GM12878 (cell line): ENCODE measurements around the gene FAM177B. TPM values are rescaled to one million over a fixed set of nuclear protein-coding genes. Genes with fewer than 3 reads are reported as not detected.

Experiments
- ATAC-seq: fragments of 200-7000 bp; cut with Tn5 transposase; 3 replicates; pipeline ENCODE4 v1.9.1; 2020; ENCODE audit warnings: mild to moderate bottlenecking, moderate library complexity
- BruUV-seq: library from RNA; stranded (reverse); fragments of 400-500 nt; replicated peaks from 2 replicates; lab custom pipeline; 2021; lab: Mats Ljungman, UMichigan
- CTCF ChIA-PET: fragments of 300-600 bp; sonication (Branson Sonifier 250); formaldehyde crosslinking; extraction: SDS; loops from one replicate; lab custom pipeline; 2021; ENCODE audit warnings: inconsistent platforms; lab: Yijun Ruan, JAX
- POLR2A ChIA-PET: fragments of 350-600 bp; formaldehyde crosslinking; extraction: SDS; loops from one replicate; lab custom pipeline; 2021; ENCODE audit warnings: inconsistent platforms; lab: Charles Lee
- RAD21 ChIA-PET: fragments of 300-600 bp; sonication (Branson Sonifier 250); formaldehyde crosslinking; loops from one replicate; lab custom pipeline; 2023; ENCODE audit warnings: antibody characterized with exemption; ENCODE audit not compliant: unreplicated experiment; lab: Charles Lee
- SMC1A ChIA-PET: fragments of 300-600 bp; sonication (Branson Sonifier 250); formaldehyde crosslinking; loops from one replicate; lab custom pipeline; 2023; ENCODE audit not compliant: unreplicated experiment, uncharacterized antibody; lab: Charles Lee
- DNase-seq: peaks from one replicate; pipeline ENCODE4 v3.0.0-alpha.2; 2011; ENCODE audit warnings: low read depth, low spot score
- FAIRE-seq: peaks from 3 replicates; lab custom pipeline; 2011; peaks lifted over from hg19 to GRCh38; lab: Jason Lieb, UNC
- H2AFZ ChIP-seq: 2 replicates; pipeline ENCODE4 v1.6.0; 2011; ENCODE audit warnings: low read depth, low read length, control low read depth; ENCODE audit not compliant: control insufficient read depth
- H3K27ac ChIP-seq: 2 replicates; pipeline ENCODE4 v1.5.1; 2011; ENCODE audit warnings: control low read depth; ENCODE audit not compliant: control insufficient read depth, insufficient read depth
- H3K27me3 ChIP-seq, 2 experiments: replicated peaks in 1 of 2; 2 replicates each; pipeline versions ENCODE4 v1.6.0 to v1.6.1; 2011; ENCODE audit warnings: low read length in 1 of 2; ENCODE audit not compliant: control insufficient read depth in 2 of 2, insufficient read depth in 2 of 2
- H3K36me3 ChIP-seq, 2 experiments: 2 replicates each; pipeline ENCODE4 v1.5.1; 2011; ENCODE audit warnings: low read length in 1 of 2; ENCODE audit not compliant: control insufficient read depth in 2 of 2, insufficient read depth in 2 of 2
- H3K4me1 ChIP-seq: 2 replicates; pipeline ENCODE4 v1.6.1; 2011; ENCODE audit warnings: mild to moderate bottlenecking, low read length, moderate library complexity, mixed read lengths; ENCODE audit not compliant: control insufficient read depth, insufficient read depth
- H3K4me2 ChIP-seq: 2 replicates; pipeline ENCODE4 v1.6.0; 2011; ENCODE audit warnings: control low read depth; ENCODE audit not compliant: control insufficient read depth, insufficient read depth
- H3K4me3 ChIP-seq: fragments of 200-600 bp; sonication (generic); 2 replicates; pipeline ENCODE4 v1.5.1; 2016
- H3K79me2 ChIP-seq: 2 replicates; pipeline ENCODE4 v1.6.0; 2011; ENCODE audit warnings: low read length; ENCODE audit not compliant: control insufficient read depth, insufficient read depth
- H3K9ac ChIP-seq: 2 replicates; pipeline ENCODE4 v1.8.0; 2011; ENCODE audit warnings: low read length, control low read depth, mixed read lengths; ENCODE audit not compliant: control insufficient read depth, insufficient read depth
- H3K9me3 ChIP-seq: replicated peaks from 3 replicates; pipeline ENCODE4 v1.5.1; 2011; ENCODE audit warnings: mild to moderate bottlenecking, low read length; ENCODE audit not compliant: control insufficient read depth, insufficient read depth
- H4K20me1 ChIP-seq: 2 replicates; pipeline ENCODE4 v1.6.0; 2011; ENCODE audit not compliant: control insufficient read depth, insufficient read depth
- BMI1 ChIP-seq: fragments of 450-650 bp; IDR thresholded peaks from 2 replicates; pipeline ENCODE4 v1.6.1; 2016; ENCODE audit warnings: mild to moderate bottlenecking, moderate library complexity, borderline replicate concordance
- E2F8 ChIP-seq: fragments of 450-650 bp; IDR thresholded peaks from 2 replicates; pipeline ENCODE4 v1.6.1; 2018; ENCODE audit warnings: mild to moderate bottlenecking, low read depth, moderate library complexity; ENCODE audit not compliant: partially characterized antibody
- ETV6 ChIP-seq, 2 experiments: fragments of 450-650 bp in 1 of 2; IDR thresholded peaks in 1 of 2; conservative IDR thresholded peaks in 1 of 2; 2 replicates each; pipeline ENCODE4 v1.6.1; 2014; ENCODE audit warnings: antibody characterized with exemption in 1 of 2, borderline replicate concordance in 1 of 2, low read depth in 1 of 2, mild to moderate bottlenecking in 1 of 2, moderate library complexity in 1 of 2
- FOXM1 ChIP-seq: IDR thresholded peaks from 2 replicates; pipeline ENCODE4 v1.6.1; 2012; ENCODE audit warnings: low read depth, mild to moderate bottlenecking, inconsistent platforms, low read length, moderate library complexity
- MYC ChIP-seq: IDR thresholded peaks from 2 replicates; pipeline ENCODE4 v1.6.1; 2011; ENCODE audit warnings: mild to moderate bottlenecking, low read length, moderate library complexity, inconsistent platforms; ENCODE audit not compliant: insufficient read depth, insufficient replicate concordance, insufficient read length, severe bottlenecking
- NFYB ChIP-seq: IDR thresholded peaks from 2 replicates; pipeline ENCODE4 v1.6.1; 2011; ENCODE audit warnings: low read depth, mild to moderate bottlenecking, low read length, improper control_type of control experiment, moderate library complexity; ENCODE audit not compliant: insufficient read depth
- NR2F1 ChIP-seq: fragments of 450-650 bp; conservative IDR thresholded peaks from 2 replicates; pipeline ENCODE4 v1.6.1; 2017; ENCODE audit warnings: mild to moderate bottlenecking
- PAX8 ChIP-seq: fragments of 450-650 bp; IDR thresholded peaks from 2 replicates; pipeline ENCODE4 v1.6.1; 2017; ENCODE audit warnings: mild to moderate bottlenecking, moderate library complexity
- POLR2AphosphoS5 ChIP-seq: IDR thresholded peaks from 2 replicates; pipeline ENCODE4 v1.6.1; 2011; ENCODE audit warnings: mild to moderate bottlenecking, low read length, inconsistent platforms
- RBBP5 ChIP-seq: fragments of 200-600 bp; sonication (generic); conservative IDR thresholded peaks from 2 replicates; pipeline ENCODE4 v1.6.1; 2016
- RELA ChIP-seq: fragments of 450-650 bp; IDR thresholded peaks from 2 replicates; pipeline ENCODE4 v1.8.0; 2014; ENCODE audit warnings: borderline replicate concordance; ENCODE audit not compliant: partially characterized antibody
- SPI1 ChIP-seq: IDR thresholded peaks from 2 replicates; pipeline ENCODE4 v1.6.1; 2011; ENCODE audit warnings: low read depth, mild to moderate bottlenecking, low read length, moderate library complexity, borderline replicate concordance; ENCODE audit not compliant: insufficient read depth
- SUZ12 ChIP-seq: fragments of 200-600 bp; sonication (generic); IDR thresholded peaks from one replicate; pipeline ENCODE4 v1.6.1; 2018; ENCODE audit warnings: antibody characterized with exemption, mild to moderate bottlenecking; ENCODE audit not compliant: unreplicated experiment
- WGBS: methylation state at CpG from one replicate; pipeline ENCODE4 v1.1.6; 2016; ENCODE audit warnings: low lambda C conversion rate; ENCODE audit not compliant: insufficient replicate concordance, insufficient coverage; ENCODE audit errors: missing lambda C conversion rate; 5-methylcytosine and 5-hydroxymethylcytosine counted together
- in situ Hi-C: fragments of 300-500 bp; cut with MboI; formaldehyde crosslinking; loops from 9 replicates; pipeline ENCODE4 v1.14.3; 2018; ENCODE audit warnings: mixed read lengths
- intact Hi-C: fragments of 100-400 bp; cut with micrococcal nuclease; formaldehyde crosslinking; loops from one replicate; pipeline ENCODE4 v1.14.2; 2022; ENCODE audit not compliant: unreplicated experiment
- polyA plus RNA-seq, 11 experiments: library from polyadenylated mRNA; depleted of rRNA in 4 of 11; unstranded in 6 of 11; stranded (reverse) in 5 of 11; fragments of >200 nt; fragmentation: Nextera tagmentation in 4 of 11; fragmentation: Illumina TruSeq in 1 of 11; extraction: Ambion mirVana in 4 of 11; extraction: Trizol in 1 of 11; gene quantifications; 1 replicate in 1 of 11; 2 replicates in 10 of 11; pipeline versions ENCODE4 v1.2.1 to v1.2.3, GENCODE V29; 2011 to 2016; ENCODE audit warnings: inconsistent platforms in 2 of 11, missing spikeins in 2 of 11, low read depth in 1 of 11
- total RNA-seq, 4 experiments: library from RNA; depleted of rRNA in 3 of 4; stranded (reverse); fragments of >200 nt in 3 of 4; fragmentation: Illumina TruSeq in 1 of 4; extraction: Trizol in 1 of 4; gene quantifications; 2 replicates each; pipeline versions ENCODE4 v1.2.1 to v1.2.3, GENCODE V29; 2013 to 2021

The FAM177B gene
- total and polyA plus RNA-seq, 10 of the 15 experiments (the other 5 are each of a cell fraction or from before 2014, with no cell fraction given), result 0.06 TPM; not detected in 9

GRCh38 chr1:222702210-222702609 lies 34.8 kb upstream of the FAM177B start:
- Histone ChIP-seq H3K9me3 (no peaks in the 10 kb centered on the region; the same call in 2 of the 3 replicates), H3K4me3 (no peak overlapping the region), H4K20me1 (no peaks in the 10 kb centered on the region), H3K27ac (no peak overlapping the region), H3K27me3 (no peaks in the 10 kb centered on the region), H3K4me2 (no peak overlapping the region), H3K4me1 (no peaks in the 10 kb centered on the region), H3K9ac (no peak overlapping the region), H2AFZ (no peak overlapping the region), H3K36me3 (0 out of 4 replicates have a peak, but pooled peaks cover 0 to 4% of the 10 kb centered on the region in 2 experiments), H3K79me2 (peaks cover 2% of the 10 kb centered on the region)
- CTCF ChIA-PET, result no interaction called here
- SMC1A ChIA-PET, result interaction anchor here (1.4 kb wide), 1 partner anchor 8 kb away, joined by 5 read pairs; no protein-coding TSS in a partner anchor
- RAD21 ChIA-PET, result no interaction called here
- in situ Hi-C loops (no loop called here), intact Hi-C loops (no loop called here)
- POLR2A ChIA-PET, result interaction anchor here (0.5 kb wide), 1 partner anchor 12 kb away, joined by 6 read pairs; no protein-coding TSS in a partner anchor
- no TSS peak for BruUV-seq
- WGBS, result 85% methylated on average over 4 of the region's 4 CpGs
- DNase-seq (no peak), ATAC-seq (no peak), FAIRE-seq (no peak)
- TF ChIP-seq NFYB, result no peak
- no peak for TF ChIP-seq SPI1
- TF ChIP-seq FOXM1, result no peak
- TF ChIP-seq SUZ12, result no peak
- TF ChIP-seq POLR2AphosphoS5, result no peak
- TF ChIP-seq E2F8, result no peak
- TF ChIP-seq MYC, result no peak
- TF ChIP-seq BMI1, result no peak
- no peak for TF ChIP-seq ETV6 (conservative IDR thresholded peaks at IDR 0.05 in 1 of 2, IDR thresholded peaks at IDR 0.05 in 1 of 2; ENCODE audit: borderline replicate concordance in 1 of 2, low read depth in 1 of 2)
- no peak for TF ChIP-seq PAX8
- no peak for TF ChIP-seq RBBP5
- no peak for TF ChIP-seq NR2F1
- no peak for TF ChIP-seq RELA
